IMR-90 (cell line): ENCODE results near the gene ROBO4. TPM values are rescaled to one million over a fixed set of nuclear protein-coding genes. Genes with fewer than 3 reads are reported as not detected.

Experiments used
- ATAC-seq: fragments of 200-7000 bp; cut with Tn5 transposase; 2 replicates; pipeline ENCODE4 v1.9.1; 2020; ENCODE audit warnings: low read depth, mild to moderate bottlenecking, moderate library complexity
- BruUV-seq: library from RNA; stranded (reverse); fragments of 400-500 nt; replicated peaks from 2 replicates; lab custom pipeline; 2021; lab: Mats Ljungman, UMichigan
- CTCF ChIA-PET: fragments of 300-600 bp; formaldehyde crosslinking; extraction: SDS; loops from one replicate; lab custom pipeline; 2021; ENCODE audit warnings: antibody characterized with exemption; lab: Yijun Ruan, JAX
- POLR2A ChIA-PET: fragments of 300-600 bp; sonication (Branson Sonifier 250); formaldehyde crosslinking; loops from one replicate; lab custom pipeline; 2022; ENCODE audit warnings: antibody characterized with exemption; ENCODE audit not compliant: unreplicated experiment; lab: Charles Lee
- DNase-seq: peaks from one replicate; pipeline ENCODE4 v3.0.0; 2013
- H2AFZ ChIP-seq: replicated peaks from 2 replicates; pipeline ENCODE3; 2013; ENCODE audit warnings: low read length, mild to moderate bottlenecking; ENCODE audit not compliant: poor library complexity
- H2AK5ac ChIP-seq: 2 replicates; pipeline ENCODE4 v1.6.1; 2013; ENCODE audit warnings: low read depth, low read length, inconsistent platforms
- H2AK9ac ChIP-seq: replicated peaks from 2 replicates; pipeline ENCODE3; 2013; ENCODE audit warnings: mild to moderate bottlenecking, low read depth, low read length, moderate library complexity; ENCODE audit not compliant: poor library complexity
- H2BK120ac ChIP-seq: 2 replicates; pipeline ENCODE4 v1.6.1; 2013; ENCODE audit warnings: low read depth, low read length, inconsistent platforms
- H2BK15ac ChIP-seq: 3 replicates; pipeline ENCODE4 v1.6.1; 2013; ENCODE audit warnings: low read depth, low read length, inconsistent platforms
- H2BK20ac ChIP-seq: 2 replicates; pipeline ENCODE4 v1.6.1; 2013; ENCODE audit warnings: low read depth, mild to moderate bottlenecking, inconsistent platforms, low read length, moderate library complexity
- H2BK5ac ChIP-seq: 2 replicates; pipeline ENCODE4 v1.6.1; 2013; ENCODE audit warnings: mild to moderate bottlenecking, low read depth, low read length, inconsistent platforms; ENCODE audit not compliant: poor library complexity, severe bottlenecking
- H3K14ac ChIP-seq: replicated peaks from 2 replicates; pipeline ENCODE4 v1.6.1; 2013; ENCODE audit warnings: low read depth, low read length, inconsistent platforms
- H3K18ac ChIP-seq: 2 replicates; pipeline ENCODE4 v1.6.1; 2013; ENCODE audit warnings: low read depth, low read length, control low read depth
- H3K23ac ChIP-seq: 2 replicates; pipeline ENCODE4 v1.6.1; 2013; ENCODE audit warnings: low read depth, low read length, inconsistent platforms
- H3K27ac ChIP-seq: 2 replicates; pipeline ENCODE4 v1.5.1; 2013; ENCODE audit warnings: mild to moderate bottlenecking, control low read depth, low read length; ENCODE audit not compliant: insufficient read depth
- H3K27me3 ChIP-seq: 2 replicates; pipeline ENCODE4 v1.6.1; 2013; ENCODE audit warnings: low read length; ENCODE audit not compliant: control insufficient read depth, insufficient read depth
- H3K36me3 ChIP-seq: 2 replicates; pipeline ENCODE4 v1.6.1; 2013; ENCODE audit warnings: low read length, mixed read lengths; ENCODE audit not compliant: control insufficient read depth, insufficient read depth
- H3K4ac ChIP-seq: 2 replicates; pipeline ENCODE4 v1.6.1; 2013; ENCODE audit warnings: low read depth, low read length, inconsistent platforms
- H3K4me1 ChIP-seq: 2 replicates; pipeline ENCODE4 v1.6.1; 2013; ENCODE audit warnings: low read length, mixed read lengths; ENCODE audit not compliant: control insufficient read depth, insufficient read depth
- H3K4me2 ChIP-seq: 2 replicates; pipeline ENCODE4 v1.6.1; 2013; ENCODE audit warnings: low read depth, mild to moderate bottlenecking, control low read depth, low read length, moderate library complexity
- H3K4me3 ChIP-seq: 2 replicates; pipeline ENCODE4 v1.5.1; 2013; ENCODE audit warnings: low read depth, mild to moderate bottlenecking, control low read depth, low read length, moderate library complexity; ENCODE audit not compliant: insufficient read depth
- H3K56ac ChIP-seq: 2 replicates; pipeline ENCODE4 v1.6.1; 2013; ENCODE audit warnings: low read length, inconsistent platforms; ENCODE audit not compliant: insufficient read depth; ENCODE audit errors: extremely low read depth
- H3K79me1 ChIP-seq, 2 experiments: 2 replicates each; pipeline ENCODE4 v1.6.1; 2013; ENCODE audit warnings: low read length in 2 of 2, inconsistent platforms in 1 of 2, low read depth in 1 of 2
- H3K9ac ChIP-seq: 2 replicates; pipeline ENCODE4 v1.6.1; 2013; ENCODE audit warnings: low read depth, low read length, control low read depth
- H3K9me1 ChIP-seq: 2 replicates; pipeline ENCODE4 v1.6.1; 2013; ENCODE audit warnings: low read length, inconsistent platforms; ENCODE audit not compliant: insufficient read depth
- H3K9me3 ChIP-seq: 2 replicates; pipeline ENCODE4 v1.6.1; 2013; ENCODE audit warnings: low read length; ENCODE audit not compliant: control insufficient read depth, insufficient read depth
- H4K20me1 ChIP-seq: 2 replicates; pipeline ENCODE4 v1.6.1; 2013; ENCODE audit warnings: low read length, inconsistent platforms; ENCODE audit not compliant: insufficient read depth
- H4K5ac ChIP-seq: 2 replicates; pipeline ENCODE4 v1.6.1; 2013; ENCODE audit warnings: mild to moderate bottlenecking, low read depth, low read length, control low read depth
- H4K8ac ChIP-seq, 2 experiments: 2 replicates each; pipeline ENCODE4 v1.6.1; 2013; ENCODE audit warnings: low read depth in 2 of 2, low read length in 2 of 2, control low read depth in 1 of 2, inconsistent platforms in 1 of 2
- H4K91ac ChIP-seq: 2 replicates; pipeline ENCODE4 v1.6.1; 2013; ENCODE audit warnings: low read depth, low read length, inconsistent platforms; ENCODE audit not compliant: insufficient read depth
- BHLHE40 ChIP-seq: fragments of 150-350 bp; IDR thresholded peaks from 2 replicates; pipeline ENCODE4 v1.6.1; 2016; ENCODE audit warnings: mild to moderate bottlenecking, low read depth, low read length
- CEBPB ChIP-seq: IDR thresholded peaks from 2 replicates; pipeline ENCODE4 v1.6.1; 2012; ENCODE audit warnings: low read depth, low read length, improper control_type of control experiment
- ELK1 ChIP-seq: fragments of 150-350 bp; IDR thresholded peaks from 2 replicates; pipeline ENCODE4 v1.6.1; 2016; ENCODE audit warnings: low read depth, mild to moderate bottlenecking, low read length, moderate library complexity, borderline replicate concordance
- RCOR1 ChIP-seq: IDR thresholded peaks from 2 replicates; pipeline ENCODE4 v1.6.1; 2012; ENCODE audit warnings: mild to moderate bottlenecking, low read length, improper control_type of control experiment; ENCODE audit not compliant: insufficient replicate concordance
- SMC3 ChIP-seq: fragments of 150-350 bp; IDR thresholded peaks from 2 replicates; pipeline ENCODE4 v1.6.1; 2016; ENCODE audit warnings: low read depth, mild to moderate bottlenecking, antibody characterized with exemption, low read length, moderate library complexity
- WGBS, 2 experiments: methylation state at CpG; one replicate each; pipeline versions ENCODE4 v1.1.5 to v1.1.7; 2013; ENCODE audit warnings: missing lambda C conversion rate in 2 of 2; ENCODE audit not compliant: insufficient read length in 1 of 2; ENCODE audit errors: extremely low coverage in 2 of 2; 5-methylcytosine and 5-hydroxymethylcytosine counted together
- dilution Hi-C: fragments of 300-500 bp; cut with HindIII; formaldehyde crosslinking; loops from one replicate; pipeline ENCODE4 v1.14.3; 2018; ENCODE audit warnings: low sequenced_read_pairs; ENCODE audit not compliant: unreplicated experiment
- in situ Hi-C: fragments of 300-500 bp; cut with MboI; formaldehyde crosslinking; loops from 3 replicates; pipeline ENCODE4 v1.14.3; 2019; ENCODE audit warnings: low sequenced_read_pairs, inconsistent platforms, mixed read lengths
- intact Hi-C: fragments of 100-400 bp; cut with micrococcal nuclease; formaldehyde crosslinking; loops from 2 replicates; pipeline ENCODE4 v1.10.0; 2022
- polyA plus RNA-seq, 3 experiments: library from polyadenylated mRNA; depleted of rRNA; stranded (reverse); fragments of >200 nt; gene quantifications; 2 replicates each; pipeline ENCODE4 v1.2.3, GENCODE V29; 2012; ENCODE audit warnings: low replicate concordance in 1 of 3
- total RNA-seq: library from RNA; depleted of rRNA; stranded (reverse); fragments of >200 nt; gene quantifications from 2 replicates; pipeline ENCODE4 v1.2.3, GENCODE V29; 2012
- TF ChIP-seq, protein P1 (sequence below): conservative IDR thresholded peaks from 2 replicates; pipeline ENCODE4 v1.5.1; 2012; ENCODE audit warnings: mild to moderate bottlenecking, low read depth, low read length, improper control_type of control experiment

The ROBO4 gene
- total and polyA plus RNA-seq, 2 of the 4 experiments (the other 2 are of a cell fraction) = 0.72 to 0.82 TPM

GRCh38 chr11:124934862-124935547, 37.3 kb upstream of the ROBO4 start:
- Histone ChIP-seq H2BK20ac (peak overlapping the region; percentile 94), H3K9me1 (peaks cover 4% of the 10 kb centered on the region; the same call in 1 of the 2 replicates), H3K18ac (peak overlapping the region; percentile 97), H4K5ac (peak overlapping the region; percentile 71), H3K4me1 (peaks cover 17% of the 10 kb centered on the region), H2BK5ac (peak overlapping the region; percentile 61), H3K27ac (peak overlapping the region; percentile 81), H3K9me3 (no peaks in the 10 kb centered on the region), H3K27me3 (no peaks in the 10 kb centered on the region), H3K36me3 (no peaks in the 10 kb centered on the region), H3K14ac (peak overlapping the region; percentile 89), H3K9ac (peak overlapping the region; percentile 27; the same call in 1 of the 2 replicates), H3K4me2 (peak overlapping the region; percentile 84), H4K20me1 (no peaks in the 10 kb centered on the region), H3K23ac (peak overlapping the region; percentile 92; the same call in 1 of the 2 replicates), H3K4me3 (no peak overlapping the region), H3K56ac (peak overlapping the region; percentile 57), H2AK5ac (no peak overlapping the region; the same call in 1 of the 2 replicates), H2AFZ (peak overlapping the region; percentile 9), H4K91ac (peak overlapping the region; percentile 90; the same call in 1 of the 2 replicates), H3K79me1 (no peaks in the 10 kb centered on the region), H2AK9ac (no peak overlapping the region), H2BK120ac (peak overlapping the region; percentile 91), H2BK15ac (peak overlapping the region; percentile 98; the same call in 2 of the 3 replicates), H3K4ac (peak overlapping the region; percentile 92), H4K8ac (peak overlapping the region; percentile 72 to 80; a peak in 3 of 4 replicates)
- no TSS peak for BruUV-seq
- in situ Hi-C loops = no loop called here
- TF ChIP-seq, protein P1, sequence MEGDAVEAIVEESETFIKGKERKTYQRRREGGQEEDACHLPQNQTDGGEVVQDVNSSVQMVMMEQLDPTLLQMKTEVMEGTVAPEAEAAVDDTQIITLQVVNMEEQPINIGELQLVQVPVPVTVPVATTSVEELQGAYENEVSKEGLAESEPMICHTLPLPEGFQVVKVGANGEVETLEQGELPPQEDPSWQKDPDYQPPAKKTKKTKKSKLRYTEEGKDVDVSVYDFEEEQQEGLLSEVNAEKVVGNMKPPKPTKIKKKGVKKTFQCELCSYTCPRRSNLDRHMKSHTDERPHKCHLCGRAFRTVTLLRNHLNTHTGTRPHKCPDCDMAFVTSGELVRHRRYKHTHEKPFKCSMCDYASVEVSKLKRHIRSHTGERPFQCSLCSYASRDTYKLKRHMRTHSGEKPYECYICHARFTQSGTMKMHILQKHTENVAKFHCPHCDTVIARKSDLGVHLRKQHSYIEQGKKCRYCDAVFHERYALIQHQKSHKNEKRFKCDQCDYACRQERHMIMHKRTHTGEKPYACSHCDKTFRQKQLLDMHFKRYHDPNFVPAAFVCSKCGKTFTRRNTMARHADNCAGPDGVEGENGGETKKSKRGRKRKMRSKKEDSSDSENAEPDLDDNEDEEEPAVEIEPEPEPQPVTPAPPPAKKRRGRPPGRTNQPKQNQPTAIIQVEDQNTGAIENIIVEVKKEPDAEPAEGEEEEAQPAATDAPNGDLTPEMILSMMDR = peak; percentile 35
- TF ChIP-seq BHLHE40 (no peak), SMC3 (0 out of 2 replicates have a peak, but pooled peaks have one; percentile 4), ELK1 (no peak), RCOR1 (peak; percentile 53), CEBPB (peak; percentile 89)
- CTCF ChIA-PET = interaction anchor here (0.7 to 1.2 kb wide), 2 partner anchors 9 to 59 kb away, joined by 3 to 5 read pairs; no protein-coding TSS in a partner anchor
- dilution Hi-C loops = no loop called here
- 8% methylated on average over 2 of the region's 4 CpGs; no CpG with 5 or more reads in 1 of the 2 experiments for WGBS, 2 experiments
- intact Hi-C loops = no loop called here
- POLR2A ChIA-PET = interaction anchor here (0.8 kb wide), 1 partner anchor 9 kb away, joined by 3 read pairs; no protein-coding TSS in a partner anchor
- ATAC-seq (peak; percentile 92), DNase-seq (peak; percentile 96)
